ENCODE measurements around the gene EIF4G3. TPM values are rescaled to one million over a fixed set of nuclear protein-coding genes. Genes with fewer than 3 reads are reported as not detected.

Gene EIF4G3
- total and polyA plus RNA-seq, 12 donors, result 13.3 to 50.2 (median 36.1) TPM

DNA sequence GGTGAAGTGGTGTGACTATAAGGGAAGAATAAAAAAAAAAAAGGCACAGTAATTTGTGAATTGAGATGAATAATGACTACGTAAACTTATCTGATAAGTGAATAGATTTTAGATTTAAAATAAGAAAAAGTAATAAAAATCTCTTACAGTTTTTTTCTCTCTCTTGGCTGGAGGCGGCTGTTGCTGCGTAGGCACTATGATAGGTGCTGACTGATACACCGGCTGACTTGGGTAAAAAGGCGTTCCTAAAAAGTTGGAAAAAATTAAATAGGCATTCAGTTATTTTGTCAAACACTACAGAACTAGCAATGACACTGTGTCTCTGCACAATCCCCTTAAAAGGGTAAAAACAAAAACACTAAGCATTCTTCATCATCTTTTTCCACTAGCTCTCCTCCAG is 203.8 kb downstream of the EIF4G3 start:
- 98% methylated on average over 5 of the region's 5 CpGs for WGBS, 2 donors

DNA sequence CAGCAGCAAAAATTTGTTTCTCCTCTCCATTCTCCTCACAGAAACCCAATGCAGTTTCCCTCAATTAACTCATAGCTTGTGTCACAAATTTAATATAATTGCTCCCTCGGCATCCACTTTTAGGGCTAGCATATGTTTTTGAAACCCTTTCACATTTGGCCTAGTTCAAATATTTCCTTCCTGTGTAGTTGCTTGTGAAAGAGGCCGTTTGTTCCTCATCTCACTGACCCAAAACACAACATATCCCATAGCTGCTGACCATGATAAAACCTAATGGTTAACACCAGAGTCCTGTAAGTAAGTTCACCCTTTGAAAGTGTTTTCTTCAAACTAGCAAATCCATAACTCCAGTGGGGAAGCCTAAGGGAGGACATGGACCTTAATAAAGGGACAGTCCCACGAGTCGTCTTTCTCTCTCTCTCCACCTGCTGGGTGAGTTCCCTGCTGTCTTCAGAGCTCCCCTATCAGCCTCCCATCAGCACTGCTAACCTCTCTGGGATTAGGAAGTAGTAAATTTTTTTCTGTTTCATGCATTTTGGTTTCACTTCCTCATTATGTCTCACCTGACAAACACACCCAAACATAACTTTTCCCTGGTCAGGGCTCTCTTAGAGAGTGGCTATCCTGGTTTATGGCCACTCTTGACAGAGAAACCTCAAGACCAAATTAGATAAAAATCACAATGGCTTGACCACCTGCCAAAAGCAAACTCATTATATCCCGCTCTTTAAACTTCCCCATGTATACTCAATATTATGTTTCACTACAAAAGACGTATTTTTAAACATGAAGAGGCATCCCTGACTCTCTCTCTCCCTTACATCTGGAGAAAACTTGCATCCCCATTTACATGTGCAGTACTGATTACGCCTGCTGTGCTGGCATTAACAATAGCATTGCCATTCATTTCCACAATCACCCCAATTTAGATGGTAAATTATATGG is 211.9 kb downstream of the EIF4G3 start:
- no peaks in the 10 kb centered on the region for H3K9me3 ChIP-seq
- DNase-seq (no peak), ATAC-seq (peak in 4 of 8 donors; percentile 26 to 48 (median 31))
- TF ChIP-seq, protein P1, sequence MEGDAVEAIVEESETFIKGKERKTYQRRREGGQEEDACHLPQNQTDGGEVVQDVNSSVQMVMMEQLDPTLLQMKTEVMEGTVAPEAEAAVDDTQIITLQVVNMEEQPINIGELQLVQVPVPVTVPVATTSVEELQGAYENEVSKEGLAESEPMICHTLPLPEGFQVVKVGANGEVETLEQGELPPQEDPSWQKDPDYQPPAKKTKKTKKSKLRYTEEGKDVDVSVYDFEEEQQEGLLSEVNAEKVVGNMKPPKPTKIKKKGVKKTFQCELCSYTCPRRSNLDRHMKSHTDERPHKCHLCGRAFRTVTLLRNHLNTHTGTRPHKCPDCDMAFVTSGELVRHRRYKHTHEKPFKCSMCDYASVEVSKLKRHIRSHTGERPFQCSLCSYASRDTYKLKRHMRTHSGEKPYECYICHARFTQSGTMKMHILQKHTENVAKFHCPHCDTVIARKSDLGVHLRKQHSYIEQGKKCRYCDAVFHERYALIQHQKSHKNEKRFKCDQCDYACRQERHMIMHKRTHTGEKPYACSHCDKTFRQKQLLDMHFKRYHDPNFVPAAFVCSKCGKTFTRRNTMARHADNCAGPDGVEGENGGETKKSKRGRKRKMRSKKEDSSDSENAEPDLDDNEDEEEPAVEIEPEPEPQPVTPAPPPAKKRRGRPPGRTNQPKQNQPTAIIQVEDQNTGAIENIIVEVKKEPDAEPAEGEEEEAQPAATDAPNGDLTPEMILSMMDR (IDR thresholded peaks at IDR 0.05), result no peak
- H3K4me3 ChIP-seq, result no peak overlapping the region
- H3K36me3 ChIP-seq, result peaks cover 0 to 68% (median 8%) of the 10 kb centered on the region in 9 donors
- WGBS, 2 donors, result 64 to 67% methylated on average over 7 of the region's 7 CpGs
- intact Hi-C loops (cut with DNase I), result no loop called here
- peaks cover 0 to 25% (median 0%) of the 10 kb centered on the region in 9 donors for H3K4me1 ChIP-seq
- peak overlapping the region in 3 of 10 donors; percentile 3 to 38 (median 34) for H3K27ac ChIP-seq
- H3K27me3 ChIP-seq, result no peaks in the 10 kb centered on the region

More for the DNA sequence above, 203.8 kb downstream of the EIF4G3 start:
- TF ChIP-seq, protein P1 (IDR thresholded peaks at IDR 0.05), result no peak
- DNase-seq (no peak), ATAC-seq (no peak)
- Histone ChIP-seq H3K27ac (no peak overlapping the region), H3K4me1 (no peaks in the 10 kb centered on the region), H3K9me3 (no peaks in the 10 kb centered on the region), H3K4me3 (no peak overlapping the region), H3K27me3 (no peaks in the 10 kb centered on the region), H3K36me3 (peaks cover 0 to 65% (median 14%) of the 10 kb centered on the region in 9 donors)
- intact Hi-C loops (cut with DNase I), result no loop called here

DNA sequence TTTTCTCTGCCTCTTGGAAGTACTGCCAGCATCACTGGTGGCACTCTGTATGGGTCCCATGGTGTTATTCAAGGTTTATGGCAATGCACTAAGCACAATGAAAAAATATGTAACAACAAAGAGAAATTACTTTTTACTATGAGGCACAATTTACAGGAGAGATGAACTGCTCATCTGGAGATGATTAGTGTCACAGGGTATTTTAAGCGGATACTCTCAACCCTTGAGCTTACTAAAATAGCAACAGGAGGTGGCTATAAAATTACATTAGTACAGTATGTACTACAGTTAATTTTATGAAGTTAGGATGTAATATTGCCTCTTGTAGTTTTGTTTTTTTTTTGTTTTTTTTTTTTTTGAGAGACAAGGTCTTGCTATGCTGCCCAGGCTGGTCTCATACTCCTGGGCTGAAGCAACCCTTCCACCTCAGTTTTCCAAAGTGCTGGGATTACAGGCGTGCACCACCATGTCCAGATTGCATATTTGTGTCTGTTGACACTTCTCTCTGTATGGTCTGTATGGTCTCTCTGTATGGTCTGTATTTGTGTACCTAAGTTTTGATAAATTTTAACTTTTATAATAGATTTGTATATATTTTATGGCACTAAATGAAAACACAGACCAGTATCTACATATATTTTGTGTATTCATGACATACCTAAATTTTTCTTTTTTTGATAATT is 214.0 kb downstream of the EIF4G3 start:
- DNase-seq (no peak), ATAC-seq (peak in 5 of 8 donors; percentile 44 to 95 (median 75))
- peaks cover 0 to 47% (median 0%) of the 10 kb centered on the region in 9 donors for H3K36me3 ChIP-seq
- TF ChIP-seq, protein P1 (IDR thresholded peaks at IDR 0.05), result no peak
- peaks cover 0 to 25% (median 0%) of the 10 kb centered on the region in 9 donors for H3K4me1 ChIP-seq
- H3K27me3 ChIP-seq, result no peaks in the 10 kb centered on the region
- no peaks in the 10 kb centered on the region for H3K9me3 ChIP-seq
- H3K27ac ChIP-seq, result no peak overlapping the region
- intact Hi-C loops (cut with DNase I), result no loop called here
- H3K4me3 ChIP-seq, result no peak overlapping the region
- WGBS, 2 donors, result 73 to 81% methylated on average over 2 of the region's 2 CpGs

DNA sequence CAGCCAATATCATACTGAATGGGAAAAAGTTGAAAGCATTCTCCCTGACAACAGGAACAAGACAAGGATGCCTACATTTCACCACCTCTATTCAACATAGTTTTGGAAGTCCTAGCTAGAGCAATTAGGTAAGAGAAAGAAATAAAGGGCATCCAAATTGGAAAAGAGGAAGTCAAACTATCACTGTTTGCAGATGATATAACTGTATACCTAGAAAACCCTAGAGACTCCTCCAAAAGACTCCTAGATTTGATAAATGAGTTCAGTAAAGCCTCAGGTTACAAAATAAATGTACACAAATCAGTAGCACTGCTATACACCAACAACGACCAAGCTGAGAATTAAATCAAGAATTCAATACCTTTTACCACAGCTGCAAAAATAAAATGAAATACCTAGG is 218.3 kb downstream of the EIF4G3 start:
- intact Hi-C loops (cut with DNase I), result no loop called here
- 87 to 97% methylated on average over 1 of the region's 1 CpG for WGBS, 2 donors
- TF ChIP-seq, protein P1 (IDR thresholded peaks at IDR 0.05), result no peak
- no peak overlapping the region for H3K4me3 ChIP-seq
- no peaks in the 10 kb centered on the region for H3K9me3 ChIP-seq
- peaks cover 0 to 27% (median 0%) of the 10 kb centered on the region in 9 donors for H3K36me3 ChIP-seq
- peaks cover 0 to 8% (median 0%) of the 10 kb centered on the region in 9 donors for H3K4me1 ChIP-seq
- DNase-seq (no peak), ATAC-seq (no peak)
- H3K27me3 ChIP-seq, result no peaks in the 10 kb centered on the region
- no peak overlapping the region for H3K27ac ChIP-seq
